Endothelial cell of umbilical vein (primary cell): Measurements from ENCODE around the gene SSTR5. TPM values are rescaled to one million over a fixed set of nuclear protein-coding genes. Genes with fewer than 3 reads are reported as not detected.

Source experiments
- BruUV-seq: library from RNA; stranded (reverse); fragments of 400-500 nt; replicated peaks from 2 replicates; lab custom pipeline; 2021; lab: Mats Ljungman, UMichigan
- CTCF ChIA-PET: fragments of 300-600, 350-600 bp; sonication (Branson Sonifier 250); formaldehyde crosslinking; loops from one replicate; lab custom pipeline; 2021; ENCODE audit warnings: antibody characterized with exemption, inconsistent platforms; lab: Charles Lee
- POLR2A ChIA-PET: fragments of 300-600, 350-600 bp; sonication (Branson Sonifier 250); formaldehyde crosslinking; loops from one replicate; lab custom pipeline; 2021; ENCODE audit warnings: antibody characterized with exemption, inconsistent platforms; lab: Charles Lee
- DNase-seq: peaks from one replicate; pipeline ENCODE4 v3.0.0-alpha.2; 2011; ENCODE audit warnings: low read depth, low spot score
- FAIRE-seq: peaks from 2 replicates; lab custom pipeline; 2011; peaks lifted over from hg19 to GRCh38; lab: Jason Lieb, UNC
- H2AFZ ChIP-seq: 2 replicates; pipeline ENCODE4 v1.6.0; 2012; ENCODE audit warnings: low read depth, low read length, control low read depth, inconsistent platforms
- H3K27ac ChIP-seq: 2 replicates; pipeline ENCODE4 v1.5.1; 2011; ENCODE audit warnings: low read depth, mild to moderate bottlenecking, control low read depth, low read length, moderate library complexity; ENCODE audit not compliant: insufficient read depth
- H3K27me3 ChIP-seq, 2 experiments: 2 replicates each; pipeline versions ENCODE4 v1.6.0 to v1.6.1; 2011; ENCODE audit warnings: low read length in 2 of 2, mixed read lengths in 1 of 2; ENCODE audit not compliant: control insufficient read depth in 2 of 2, insufficient read depth in 2 of 2
- H3K36me3 ChIP-seq, 2 experiments: 2 replicates in 1 of 2; 3 replicates in 1 of 2; pipeline ENCODE4 v1.5.1; 2011; ENCODE audit warnings: low read length in 2 of 2, mild to moderate bottlenecking in 1 of 2, moderate library complexity in 1 of 2; ENCODE audit not compliant: control insufficient read depth in 2 of 2, insufficient read depth in 2 of 2; ENCODE audit errors: extremely low read depth in 1 of 2
- H3K4me1 ChIP-seq: 3 replicates; pipeline ENCODE4 v1.5.1; 2011; ENCODE audit warnings: mild to moderate bottlenecking, low read length; ENCODE audit not compliant: control insufficient read depth, insufficient read depth; ENCODE audit errors: extremely low read depth
- H3K4me2 ChIP-seq: 2 replicates; pipeline ENCODE4 v1.6.1; 2011; ENCODE audit warnings: low read length, control low read depth, mixed read lengths; ENCODE audit not compliant: insufficient read depth
- H3K4me3 ChIP-seq, 3 experiments: fragments of 200-600 bp in 1 of 3; sonication (generic), shearing (Covaris generic) in 1 of 3; replicated peaks in 1 of 3; 2 replicates each; pipeline ENCODE4 v1.5.1; 2011 to 2016; ENCODE audit warnings: control low read depth in 3 of 3, low read length in 3 of 3, mild to moderate bottlenecking in 2 of 3, inconsistent platforms in 1 of 3, low read depth in 1 of 3, moderate library complexity in 1 of 3; ENCODE audit not compliant: insufficient read depth in 1 of 3
- H3K79me2 ChIP-seq: 2 replicates; pipeline ENCODE4 v1.6.0; 2012; ENCODE audit warnings: low read length, inconsistent platforms; ENCODE audit not compliant: control insufficient read depth, insufficient read depth
- H3K9ac ChIP-seq: replicated peaks from 2 replicates; pipeline ENCODE3; 2011; ENCODE audit warnings: low read length, control low read depth; ENCODE audit not compliant: insufficient read depth; ENCODE audit errors: extremely low read depth
- H3K9me1 ChIP-seq: replicated peaks from 3 replicates; pipeline ENCODE4 v1.6.0; 2011; ENCODE audit warnings: mild to moderate bottlenecking, low read length; ENCODE audit not compliant: control insufficient read depth, insufficient read depth; ENCODE audit errors: extremely low read depth
- H3K9me3 ChIP-seq: replicated peaks from 2 replicates; pipeline ENCODE4 v1.5.1; 2012; ENCODE audit warnings: low read length, inconsistent platforms; ENCODE audit not compliant: control insufficient read depth, insufficient read depth
- H4K20me1 ChIP-seq: replicated peaks from 2 replicates; pipeline ENCODE3; 2011; ENCODE audit warnings: mild to moderate bottlenecking, low read length; ENCODE audit not compliant: control insufficient read depth, insufficient read depth; ENCODE audit errors: extremely low read depth
- CTCF ChIP-seq, 2 donors: IDR thresholded peaks; 1 replicate in 1 of 2; 2 replicates in 1 of 2; pipeline ENCODE4 v1.5.1; 2011; ENCODE audit warnings: low read length in 2 of 2, mild to moderate bottlenecking in 2 of 2, moderate library complexity in 2 of 2, control low read depth in 1 of 2, inconsistent platforms in 1 of 2, low read depth in 1 of 2; ENCODE audit not compliant: insufficient read depth in 1 of 2; ENCODE audit errors: extremely low read depth in 1 of 2
- EZH2 ChIP-seq: IDR thresholded peaks from 2 replicates; pipeline ENCODE4 v1.6.1; 2012; ENCODE audit warnings: borderline replicate concordance, low read depth, mild to moderate bottlenecking, moderate library complexity, low read length, inconsistent platforms; ENCODE audit not compliant: severe bottlenecking
- FOS ChIP-seq: IDR thresholded peaks from 2 replicates; pipeline ENCODE4 v1.6.1; 2011; ENCODE audit warnings: mild to moderate bottlenecking, low read length, moderate library complexity, borderline replicate concordance; ENCODE audit not compliant: insufficient read depth
- GATA2 ChIP-seq: IDR thresholded peaks from 2 replicates; pipeline ENCODE4 v1.7.0; 2011; ENCODE audit warnings: low read depth, mild to moderate bottlenecking, moderate library complexity, mixed read lengths, low read length; ENCODE audit not compliant: insufficient read length, insufficient read depth
- JUN ChIP-seq: IDR thresholded peaks from 2 replicates; pipeline ENCODE4 v1.6.1; 2011; ENCODE audit warnings: borderline replicate concordance, low read depth; ENCODE audit not compliant: insufficient read length, insufficient read depth
- MYC ChIP-seq: IDR thresholded peaks from one replicate; pipeline ENCODE4 v1.6.1; 2011; ENCODE audit warnings: mild to moderate bottlenecking, low read depth, low read length
- POLR2A ChIP-seq: IDR thresholded peaks from 2 replicates; pipeline ENCODE4 v1.6.1; 2012; ENCODE audit warnings: low read depth, mild to moderate bottlenecking, control low read depth, low read length
- POLR2AphosphoS5 ChIP-seq: IDR thresholded peaks from 2 replicates; pipeline ENCODE4 v1.6.1; 2012; ENCODE audit warnings: low read depth, mild to moderate bottlenecking, control low read depth, low read length, moderate library complexity; ENCODE audit not compliant: insufficient read depth
- dilution Hi-C: fragments of 300-500 bp; cut with MboI; formaldehyde crosslinking; loops from one replicate; pipeline ENCODE4 v1.15.0; 2019; ENCODE audit warnings: low sequenced_read_pairs; ENCODE audit not compliant: extremely low pct_ligation_motif_present
- intact Hi-C: fragments of 100-400 bp; cut with micrococcal nuclease; formaldehyde crosslinking; loops from one replicate; pipeline ENCODE4 v1.10.0; 2022
- polyA plus RNA-seq, 4 experiments: library from polyadenylated mRNA; depleted of rRNA in 3 of 4; stranded (reverse) in 3 of 4; unstranded in 1 of 4; fragments of >200 nt; gene quantifications; 2 replicates each; pipeline versions ENCODE4 v1.2.1 to v1.2.3, GENCODE V29; 2011 to 2012; ENCODE audit warnings: missing spikeins in 1 of 4
- total RNA-seq: library from RNA; stranded (reverse); gene quantifications from 2 replicates; pipeline ENCODE4 v1.2.3, GENCODE V29; 2021
- TF ChIP-seq, protein P1 (sequence below): IDR thresholded peaks from 2 replicates; pipeline ENCODE4 v1.6.1; 2011; ENCODE audit not compliant: insufficient read depth, insufficient read length

SSTR5 gene
- total and polyA plus RNA-seq, 2 donors (not counting 3 experiments of a cell fraction or from before 2014, with no cell fraction given), result 0.24 to 0.52 TPM

GRCh38 chr16:1040346-1040745 lies 32.2 kb upstream of the SSTR5 start:
- Histone ChIP-seq H3K4me2 (no peak overlapping the region), H3K79me2 (no peaks in the 10 kb centered on the region), H3K4me3 (no peak overlapping the region), H3K9ac (no peak overlapping the region), H2AFZ (no peak overlapping the region), H3K36me3 (no peaks in the 10 kb centered on the region), H3K27ac (no peak overlapping the region), H4K20me1 (no peaks in the 10 kb centered on the region), H3K9me1 (no peaks in the 10 kb centered on the region), H3K4me1 (no peaks in the 10 kb centered on the region), H3K9me3 (no peaks in the 10 kb centered on the region), H3K27me3 (no peaks in the 10 kb centered on the region)
- TF ChIP-seq, protein P1, sequence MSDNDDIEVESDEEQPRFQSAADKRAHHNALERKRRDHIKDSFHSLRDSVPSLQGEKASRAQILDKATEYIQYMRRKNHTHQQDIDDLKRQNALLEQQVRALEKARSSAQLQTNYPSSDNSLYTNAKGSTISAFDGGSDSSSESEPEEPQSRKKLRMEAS, result no peak
- TF ChIP-seq POLR2A (no peak), CTCF (IDR thresholded peaks at IDR 0.05; ENCODE audit: extremely low read depth in 1 of 2, insufficient read depth in 1 of 2, low read depth in 1 of 2, low read length in 2 of 2) (no peak), MYC (no peak), FOS (no peak), GATA2 (no peak), JUN (no peak), POLR2AphosphoS5 (no peak), EZH2 (no peak)
- dilution Hi-C loops (no loop called here), intact Hi-C loops (no loop called here)
- FAIRE-seq (no peak), DNase-seq (no peak)
- ChIA-PET CTCF (interaction anchor here (2.4 kb wide), 1 partner anchor 17 kb away, joined by 15 read pairs; no protein-coding TSS in a partner anchor), POLR2A (no interaction called here)
- no TSS peak for BruUV-seq
